ENCODE measurements around the gene ADGRL2.

ADGRL2 gene

GRCh38 chr1:81800695-81801650 is at the start of gene ADGRL2:
ADGRL2 (plus strand) TSS chr1:81800934; CDS start chr1:81836985, 36,051 bp downstream.
- DNase-seq, result no peak

- no peak for DNase-seq
These were observed 47.9 kb upstream of the ADGRL2 start for GRCh38 chr1:81752840-81753239.

- DNase-seq, result no peak
These were observed 46.3 kb upstream of the ADGRL2 start for GRCh38 chr1:81754424-81754823.

- DNase-seq, result no peak
These were observed 43.9 kb upstream of the ADGRL2 start for GRCh38 chr1:81756872-81757271.

GRCh38 chr1:81757398-81758020 is 43.2 kb upstream of the ADGRL2 start:
- no peak for DNase-seq

GRCh38 chr1:81758181-81758580 is 42.6 kb upstream of the ADGRL2 start:
- no peak for DNase-seq

GRCh38 chr1:81760477-81761097 is 40.1 kb upstream of the ADGRL2 start:
- DNase-seq, result no peak

GRCh38 chr1:81775510-81775909 is 25.2 kb upstream of the ADGRL2 start:
- no peak for DNase-seq

GRCh38 chr1:81780705-81781454 is 19.9 kb upstream of the ADGRL2 start:
- DNase-seq, result no peak

- DNase-seq, result no peak
These were observed 19.0 kb upstream of the ADGRL2 start for GRCh38 chr1:81781749-81782148.

GRCh38 chr1:81792184-81792583 is 8.6 kb upstream of the ADGRL2 start:
- DNase-seq, result no peak

- DNase-seq, result no peak
These were observed 3.0 kb upstream of the ADGRL2 start for GRCh38 chr1:81797701-81798100.

GRCh38 chr1:81799939-81800694 is 617 bp upstream of the ADGRL2 start:
- no peak for DNase-seq

- DNase-seq, result no peak
These were observed 1.1 kb downstream of the ADGRL2 start for GRCh38 chr1:81801651-81802456.

- no peak for DNase-seq
These were observed 1.6 kb downstream of the ADGRL2 start for GRCh38 chr1:81802457-81802706.

- DNase-seq, result no peak
These were observed 2.1 kb downstream of the ADGRL2 start for GRCh38 chr1:81802707-81803430.

GRCh38 chr1:81803431-81804110 is 2.8 kb downstream of the ADGRL2 start:
- DNase-seq, result no peak

- no peak for DNase-seq
These were observed 3.6 kb downstream of the ADGRL2 start for GRCh38 chr1:81804312-81804711.

- DNase-seq, result no peak
These were observed 5.0 kb downstream of the ADGRL2 start for GRCh38 chr1:81805537-81806431.
